HCT116 (cell line): Measurements from ENCODE around the gene ARNT2. TPM values are rescaled to one million over a fixed set of nuclear protein-coding genes. Genes with fewer than 3 reads are reported as not detected.

Experiments
- ATAC-seq: fragments of 200-7000 bp; cut with Tn5 transposase; 2 replicates; pipeline ENCODE4 v1.9.1; 2020; ENCODE audit warnings: mild to moderate bottlenecking, moderate library complexity
- BruUV-seq: library from RNA; stranded (reverse); fragments of 400-500 nt; replicated peaks from 2 replicates; lab custom pipeline; 2021; lab: Mats Ljungman, UMichigan
- CTCF ChIA-PET: fragments of 300-600 bp; sonication (Branson Sonifier 250); formaldehyde crosslinking; loops from one replicate; lab custom pipeline; 2021; ENCODE audit warnings: antibody characterized with exemption; lab: Charles Lee
- POLR2A ChIA-PET: fragments of 300-600, 350-600 bp; sonication (Branson Sonifier 250); formaldehyde crosslinking; loops from one replicate; lab custom pipeline; 2021; ENCODE audit warnings: antibody characterized with exemption; lab: Charles Lee
- RAD21 ChIA-PET, 2 experiments: fragments of 300-600 bp; sonication (Branson Sonifier 250); formaldehyde crosslinking; loops; one replicate each; lab custom pipeline; 2023; ENCODE audit warnings: low total read pairs in 2 of 2; ENCODE audit not compliant: uncharacterized antibody in 2 of 2, unreplicated experiment in 2 of 2, low non-redundant PET in 1 of 2; lab: Charles Lee
- DNase-seq: peaks from one replicate; pipeline ENCODE4 v3.0.0-alpha.2; 2010; ENCODE audit warnings: low read depth, low spot score
- H2AFZ ChIP-seq: fragments of 200-600 bp; shearing (Covaris generic), sonication (generic); 2 replicates; pipeline ENCODE4 v1.6.1; 2017; ENCODE audit warnings: low read depth, mixed run types, mixed read lengths, antibody characterized with exemption, low read length; ENCODE audit not compliant: poor library complexity, severe bottlenecking
- H3K27ac ChIP-seq: 2 replicates; pipeline ENCODE4 v1.5.1; 2012; ENCODE audit warnings: low read depth, low read length
- H3K27me3 ChIP-seq: fragments of 200-600 bp; sonication (generic); 2 replicates; pipeline ENCODE4 v1.6.1; 2016; ENCODE audit warnings: mixed run types, low read length, mixed read lengths; ENCODE audit not compliant: insufficient read depth
- H3K36me3 ChIP-seq, 2 experiments: fragments of 200-500 bp in 1 of 2; fragments of 200-600 bp in 1 of 2; sonication (Bioruptor generic) in 1 of 2; sonication (generic) in 1 of 2; 2 replicates each; pipeline versions ENCODE4 v1.5.1 to v1.6.1; 2014 to 2016; ENCODE audit warnings: low read length in 2 of 2, inconsistent platforms in 1 of 2, mixed read lengths in 1 of 2, mixed run types in 1 of 2; ENCODE audit not compliant: insufficient read depth in 2 of 2, control insufficient read depth in 1 of 2
- H3K4me1 ChIP-seq, 2 experiments: fragments of 200-600 bp in 1 of 2; sonication (generic) in 1 of 2; 2 replicates each; pipeline versions ENCODE4 v1.5.1 to v1.6.1; 2012 to 2017; ENCODE audit warnings: low read length in 2 of 2, inconsistent platforms in 1 of 2, mild to moderate bottlenecking in 1 of 2, mixed read lengths in 1 of 2, mixed run types in 1 of 2, moderate library complexity in 1 of 2; ENCODE audit not compliant: insufficient read depth in 2 of 2, control insufficient read depth in 1 of 2
- H3K4me2 ChIP-seq: fragments of 200-600 bp; sonication (generic); 2 replicates; pipeline ENCODE4 v1.6.1; 2017; ENCODE audit warnings: mixed run types, low read length, mixed read lengths
- H3K4me3 ChIP-seq, 2 experiments: fragments of 200-600 bp in 1 of 2; sonication (generic) in 1 of 2; replicated peaks in 1 of 2; 2 replicates each; pipeline ENCODE4 v1.5.1; 2011 to 2016; ENCODE audit warnings: low read length in 2 of 2, control low read depth in 1 of 2, low read depth in 1 of 2, mild to moderate bottlenecking in 1 of 2, mixed read lengths in 1 of 2, mixed run types in 1 of 2
- H3K79me2 ChIP-seq: fragments of 200-600 bp; sonication (generic); 2 replicates; pipeline ENCODE4 v1.6.1; 2017; ENCODE audit warnings: mild to moderate bottlenecking, mixed run types, low read length, moderate library complexity, mixed read lengths; ENCODE audit not compliant: insufficient read depth
- H3K9ac ChIP-seq: fragments of 200-600 bp; sonication (generic); 2 replicates; pipeline ENCODE4 v1.6.1; 2016; ENCODE audit warnings: low read length, mixed read lengths
- H3K9me2 ChIP-seq: fragments of 200-600 bp; sonication (generic), shearing (Covaris generic); 2 replicates; pipeline ENCODE4 v1.6.1; 2017; ENCODE audit warnings: mixed run types, mild to moderate bottlenecking, moderate library complexity; ENCODE audit not compliant: insufficient read depth
- H3K9me3 ChIP-seq, 2 experiments: fragments of 200-500 bp in 1 of 2; fragments of 200-600 bp in 1 of 2; sonication (Bioruptor generic) in 1 of 2; sonication (generic) in 1 of 2; 2 replicates each; pipeline ENCODE4 v1.6.1; 2014 to 2017; ENCODE audit warnings: low read length in 2 of 2, mixed read lengths in 2 of 2, inconsistent platforms in 1 of 2, low read depth in 1 of 2, mild to moderate bottlenecking in 1 of 2, mixed run types in 1 of 2, moderate library complexity in 1 of 2; ENCODE audit not compliant: control insufficient read depth in 1 of 2, insufficient read depth in 1 of 2
- H4K20me1 ChIP-seq: fragments of 200-600 bp; sonication (generic), shearing (Covaris generic); 2 replicates; pipeline ENCODE4 v1.6.1; 2017; ENCODE audit warnings: mixed run types, mild to moderate bottlenecking, moderate library complexity; ENCODE audit not compliant: insufficient read depth
- CBX3 ChIP-seq: IDR thresholded peaks from 2 replicates; pipeline ENCODE4 v1.6.1; 2012; ENCODE audit warnings: low read depth
- CEBPB ChIP-seq: IDR thresholded peaks from 2 replicates; pipeline ENCODE4 v1.6.1; 2012; ENCODE audit warnings: low read depth
- EGR1 ChIP-seq: IDR thresholded peaks from 2 replicates; pipeline ENCODE4 v1.6.1; 2012; ENCODE audit warnings: low read depth
- EZH2 ChIP-seq: fragments of 200-600 bp; sonication (generic); IDR thresholded peaks from 2 replicates; pipeline ENCODE4 v1.6.1; 2017; ENCODE audit warnings: antibody characterized with exemption, mixed run types
- POLR2A ChIP-seq: IDR thresholded peaks from 2 replicates; pipeline ENCODE4 v1.7.0; 2011; ENCODE audit warnings: borderline replicate concordance; ENCODE audit not compliant: insufficient read depth, insufficient read length; ENCODE audit errors: extremely low read depth
- REST ChIP-seq: IDR thresholded peaks from 2 replicates; pipeline ENCODE4 v1.6.1; 2012; ENCODE audit warnings: low read depth
- SIN3A ChIP-seq: IDR thresholded peaks from 2 replicates; pipeline ENCODE4 v1.6.1; 2012; ENCODE audit warnings: low read depth
- YY1 ChIP-seq: IDR thresholded peaks from 2 replicates; pipeline ENCODE4 v1.6.1; 2011; ENCODE audit warnings: low read length, low read depth, moderate library complexity, mild to moderate bottlenecking; ENCODE audit not compliant: insufficient replicate concordance; ENCODE audit errors: extremely low read depth
- ZNF274 ChIP-seq: fragments of 200-500 bp; sonication (Bioruptor generic); IDR thresholded peaks from 2 replicates; pipeline ENCODE4 v1.6.1; 2014; ENCODE audit warnings: mild to moderate bottlenecking, low read depth, low read length, inconsistent platforms
- intact Hi-C: fragments of 100-400 bp; cut with micrococcal nuclease; formaldehyde crosslinking; loops from 2 replicates; pipeline ENCODE4 v1.10.0; 2022
- total RNA-seq: library from RNA; stranded (reverse); gene quantifications from one replicate; pipeline ENCODE4 v1.2.1, GENCODE V29; 2021; ENCODE audit not compliant: unreplicated experiment

The ARNT2 gene
- total RNA-seq, 1 experiment from 2014 or later: 3.0 TPM

DNA sequence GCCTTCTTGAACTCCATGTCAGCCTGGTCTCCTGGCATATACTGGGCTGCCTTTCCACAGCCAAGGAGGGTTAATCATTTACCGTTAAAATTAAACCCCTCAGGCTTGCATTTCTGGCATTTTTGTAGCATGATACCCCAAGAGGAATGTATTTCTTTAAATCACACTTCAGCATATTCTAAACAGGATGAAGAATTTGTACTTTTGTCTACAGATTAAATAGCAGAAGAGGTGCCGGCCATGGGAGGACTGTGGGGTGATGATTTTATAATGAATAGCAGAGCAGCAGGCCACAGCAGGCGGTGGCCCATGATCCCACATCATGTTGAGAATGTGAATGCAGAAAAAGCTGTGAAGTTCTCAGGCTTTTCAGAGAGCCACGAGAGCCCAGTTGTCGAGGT is 90.2 kb downstream of the ARNT2 start:
- TF ChIP-seq CBX3 (no peak), EZH2 (no peak), POLR2A (no peak), SIN3A (no peak), CEBPB (no peak), EGR1 (no peak), YY1 (no peak), ZNF274 (no peak), REST (no peak)
- no peaks in the 10 kb centered on the region for H3K36me3 ChIP-seq
- no TSS peak for BruUV-seq
- no peaks in the 10 kb centered on the region for H3K79me2 ChIP-seq
- POLR2A ChIA-PET: no interaction called here
- no peak overlapping the region for H3K27ac ChIP-seq
- no peaks in the 10 kb centered on the region for H4K20me1 ChIP-seq
- H3K4me2 ChIP-seq: no peak overlapping the region
- H3K9ac ChIP-seq: no peak overlapping the region
- H3K9me2 ChIP-seq: no peaks in the 10 kb centered on the region
- intact Hi-C loops: no loop called here
- H3K4me3 ChIP-seq: no peak overlapping the region
- no peaks in the 10 kb centered on the region for H3K27me3 ChIP-seq
- CTCF ChIA-PET: no interaction called here
- no peak for ATAC-seq
- RAD21 ChIA-PET: no interaction called here
- no peak for DNase-seq
- H3K4me1 ChIP-seq: peaks cover 3 to 7% of the 10 kb centered on the region in 2 experiments; a peak in 2 of 4 replicates
- no peak overlapping the region for H2AFZ ChIP-seq
- no peaks in the 10 kb centered on the region for H3K9me3 ChIP-seq
